Endothelial cell of umbilical vein (primary cell): ENCODE data around the gene MYEOV. TPM values are rescaled to one million over a fixed set of nuclear protein-coding genes. Genes with fewer than 3 reads are reported as not detected.

Experiments
- BruUV-seq: library from RNA; stranded (reverse); fragments of 400-500 nt; replicated peaks from 2 replicates; lab custom pipeline; 2021; lab: Mats Ljungman, UMichigan
- CTCF ChIA-PET: fragments of 300-600, 350-600 bp; sonication (Branson Sonifier 250); formaldehyde crosslinking; loops from one replicate; lab custom pipeline; 2021; ENCODE audit warnings: antibody characterized with exemption, inconsistent platforms; lab: Charles Lee
- POLR2A ChIA-PET: fragments of 300-600, 350-600 bp; sonication (Branson Sonifier 250); formaldehyde crosslinking; loops from one replicate; lab custom pipeline; 2021; ENCODE audit warnings: antibody characterized with exemption, inconsistent platforms; lab: Charles Lee
- DNase-seq: peaks from one replicate; pipeline ENCODE4 v3.0.0-alpha.2; 2011; ENCODE audit warnings: low read depth, low spot score
- FAIRE-seq: peaks from 2 replicates; lab custom pipeline; 2011; peaks lifted over from hg19 to GRCh38; lab: Jason Lieb, UNC
- H2AFZ ChIP-seq: 2 replicates; pipeline ENCODE4 v1.6.0; 2012; ENCODE audit warnings: low read depth, low read length, control low read depth, inconsistent platforms
- H3K27ac ChIP-seq: 2 replicates; pipeline ENCODE4 v1.5.1; 2011; ENCODE audit warnings: low read depth, mild to moderate bottlenecking, control low read depth, low read length, moderate library complexity; ENCODE audit not compliant: insufficient read depth
- H3K27me3 ChIP-seq, 2 experiments: 2 replicates each; pipeline versions ENCODE4 v1.6.0 to v1.6.1; 2011; ENCODE audit warnings: low read length in 2 of 2, mixed read lengths in 1 of 2; ENCODE audit not compliant: control insufficient read depth in 2 of 2, insufficient read depth in 2 of 2
- H3K36me3 ChIP-seq, 2 experiments: 2 replicates in 1 of 2; 3 replicates in 1 of 2; pipeline ENCODE4 v1.5.1; 2011; ENCODE audit warnings: low read length in 2 of 2, mild to moderate bottlenecking in 1 of 2, moderate library complexity in 1 of 2; ENCODE audit not compliant: control insufficient read depth in 2 of 2, insufficient read depth in 2 of 2; ENCODE audit errors: extremely low read depth in 1 of 2
- H3K4me1 ChIP-seq: 3 replicates; pipeline ENCODE4 v1.5.1; 2011; ENCODE audit warnings: mild to moderate bottlenecking, low read length; ENCODE audit not compliant: control insufficient read depth, insufficient read depth; ENCODE audit errors: extremely low read depth
- H3K4me2 ChIP-seq: 2 replicates; pipeline ENCODE4 v1.6.1; 2011; ENCODE audit warnings: low read length, control low read depth, mixed read lengths; ENCODE audit not compliant: insufficient read depth
- H3K4me3 ChIP-seq, 3 experiments: fragments of 200-600 bp in 1 of 3; sonication (generic), shearing (Covaris generic) in 1 of 3; replicated peaks in 1 of 3; 2 replicates each; pipeline ENCODE4 v1.5.1; 2011 to 2016; ENCODE audit warnings: control low read depth in 3 of 3, low read length in 3 of 3, mild to moderate bottlenecking in 2 of 3, inconsistent platforms in 1 of 3, low read depth in 1 of 3, moderate library complexity in 1 of 3; ENCODE audit not compliant: insufficient read depth in 1 of 3
- H3K79me2 ChIP-seq: 2 replicates; pipeline ENCODE4 v1.6.0; 2012; ENCODE audit warnings: low read length, inconsistent platforms; ENCODE audit not compliant: control insufficient read depth, insufficient read depth
- H3K9ac ChIP-seq: replicated peaks from 2 replicates; pipeline ENCODE3; 2011; ENCODE audit warnings: low read length, control low read depth; ENCODE audit not compliant: insufficient read depth; ENCODE audit errors: extremely low read depth
- H3K9me1 ChIP-seq: replicated peaks from 3 replicates; pipeline ENCODE4 v1.6.0; 2011; ENCODE audit warnings: mild to moderate bottlenecking, low read length; ENCODE audit not compliant: control insufficient read depth, insufficient read depth; ENCODE audit errors: extremely low read depth
- H3K9me3 ChIP-seq: replicated peaks from 2 replicates; pipeline ENCODE4 v1.5.1; 2012; ENCODE audit warnings: low read length, inconsistent platforms; ENCODE audit not compliant: control insufficient read depth, insufficient read depth
- H4K20me1 ChIP-seq: replicated peaks from 2 replicates; pipeline ENCODE3; 2011; ENCODE audit warnings: mild to moderate bottlenecking, low read length; ENCODE audit not compliant: control insufficient read depth, insufficient read depth; ENCODE audit errors: extremely low read depth
- CTCF ChIP-seq, 2 donors: IDR thresholded peaks; 1 replicate in 1 of 2; 2 replicates in 1 of 2; pipeline ENCODE4 v1.5.1; 2011; ENCODE audit warnings: low read length in 2 of 2, mild to moderate bottlenecking in 2 of 2, moderate library complexity in 2 of 2, control low read depth in 1 of 2, inconsistent platforms in 1 of 2, low read depth in 1 of 2; ENCODE audit not compliant: insufficient read depth in 1 of 2; ENCODE audit errors: extremely low read depth in 1 of 2
- EZH2 ChIP-seq: IDR thresholded peaks from 2 replicates; pipeline ENCODE4 v1.6.1; 2012; ENCODE audit warnings: borderline replicate concordance, low read depth, mild to moderate bottlenecking, moderate library complexity, low read length, inconsistent platforms; ENCODE audit not compliant: severe bottlenecking
- FOS ChIP-seq: IDR thresholded peaks from 2 replicates; pipeline ENCODE4 v1.6.1; 2011; ENCODE audit warnings: mild to moderate bottlenecking, low read length, moderate library complexity, borderline replicate concordance; ENCODE audit not compliant: insufficient read depth
- GATA2 ChIP-seq: IDR thresholded peaks from 2 replicates; pipeline ENCODE4 v1.7.0; 2011; ENCODE audit warnings: low read depth, mild to moderate bottlenecking, moderate library complexity, mixed read lengths, low read length; ENCODE audit not compliant: insufficient read length, insufficient read depth
- JUN ChIP-seq: IDR thresholded peaks from 2 replicates; pipeline ENCODE4 v1.6.1; 2011; ENCODE audit warnings: borderline replicate concordance, low read depth; ENCODE audit not compliant: insufficient read length, insufficient read depth
- MAX ChIP-seq: IDR thresholded peaks from 2 replicates; pipeline ENCODE4 v1.6.1; 2011; ENCODE audit not compliant: insufficient read depth, insufficient read length
- MYC ChIP-seq: IDR thresholded peaks from one replicate; pipeline ENCODE4 v1.6.1; 2011; ENCODE audit warnings: mild to moderate bottlenecking, low read depth, low read length
- POLR2A ChIP-seq: IDR thresholded peaks from 2 replicates; pipeline ENCODE4 v1.6.1; 2012; ENCODE audit warnings: low read depth, mild to moderate bottlenecking, control low read depth, low read length
- POLR2AphosphoS5 ChIP-seq: IDR thresholded peaks from 2 replicates; pipeline ENCODE4 v1.6.1; 2012; ENCODE audit warnings: low read depth, mild to moderate bottlenecking, control low read depth, low read length, moderate library complexity; ENCODE audit not compliant: insufficient read depth
- dilution Hi-C: fragments of 300-500 bp; cut with MboI; formaldehyde crosslinking; loops from one replicate; pipeline ENCODE4 v1.15.0; 2019; ENCODE audit warnings: low sequenced_read_pairs; ENCODE audit not compliant: extremely low pct_ligation_motif_present
- intact Hi-C: fragments of 100-400 bp; cut with micrococcal nuclease; formaldehyde crosslinking; loops from one replicate; pipeline ENCODE4 v1.10.0; 2022
- polyA plus RNA-seq, 4 experiments: library from polyadenylated mRNA; depleted of rRNA in 3 of 4; stranded (reverse) in 3 of 4; unstranded in 1 of 4; fragments of >200 nt; gene quantifications; 2 replicates each; pipeline versions ENCODE4 v1.2.1 to v1.2.3, GENCODE V29; 2011 to 2012; ENCODE audit warnings: missing spikeins in 1 of 4
- total RNA-seq: library from RNA; stranded (reverse); gene quantifications from 2 replicates; pipeline ENCODE4 v1.2.3, GENCODE V29; 2021

MYEOV gene
- total and polyA plus RNA-seq, 2 donors (not counting 3 experiments of a cell fraction or from before 2014, with no cell fraction given): 3.8 to 14.4 TPM

- H4K20me1 ChIP-seq: no peaks in the 10 kb centered on the region
- no peak overlapping the region for H3K4me3 ChIP-seq
- POLR2A ChIA-PET: no interaction called here
- DNase-seq (no peak), FAIRE-seq (no peak)
- CTCF ChIA-PET: interaction anchor here (1.1 to 1.2 kb wide), 2 partner anchors 13 to 21 kb away, joined by 4 to 5 read pairs; no protein-coding TSS in a partner anchor
- H3K27me3 ChIP-seq: no peaks in the 10 kb centered on the region
- no peak overlapping the region for H2AFZ ChIP-seq
- H3K36me3 ChIP-seq: no peaks in the 10 kb centered on the region
- no TSS peak for BruUV-seq
- TF ChIP-seq FOS: no peak
- TF ChIP-seq MYC: no peak
- TF ChIP-seq POLR2AphosphoS5: no peak
- TF ChIP-seq MAX: no peak
- no peak for TF ChIP-seq JUN
- no peak for TF ChIP-seq CTCF (IDR thresholded peaks at IDR 0.05; ENCODE audit: extremely low read depth in 1 of 2, insufficient read depth in 1 of 2, low read depth in 1 of 2, low read length in 2 of 2)
- TF ChIP-seq POLR2A: no peak
- no peak for TF ChIP-seq EZH2
- no peak for TF ChIP-seq GATA2
- H3K9ac ChIP-seq: no peak overlapping the region
- no peak overlapping the region for H3K4me2 ChIP-seq
- no peaks in the 10 kb centered on the region for H3K79me2 ChIP-seq
- dilution Hi-C loops: no loop called here
- H3K9me1 ChIP-seq: no peaks in the 10 kb centered on the region
- no peak overlapping the region for H3K27ac ChIP-seq
- H3K4me1 ChIP-seq: no peaks in the 10 kb centered on the region
- intact Hi-C loops: no loop called here
- no peaks in the 10 kb centered on the region for H3K9me3 ChIP-seq
Measured at GRCh38 chr11:69333149-69333710, 39.3 kb downstream of the MYEOV start.
